SW 1271 (cell line): ENCODE results near the gene NAT16.
A peak's percentile ranks its signal among the peaks of the same experiment; 100 is the strongest.
"Not testable (repeated sequence)": the region's sequence is repeated elsewhere in the genome, so short reads cannot be mapped to it uniquely, and the experiment has no call there.

Source experiments
- DNase-seq, 2 experiments: peaks; one replicate each; lab custom pipeline; 2025; lab: John Stamatoyannopoulos, UW

The NAT16 gene

GRCh38 chr7:101125989-101126650 is 54.0 kb downstream of the NAT16 start:
- DNase-seq: peak in 1 of 2 experiments; percentile 43

GRCh38 chr7:101124376-101125056 is 55.6 kb downstream of the NAT16 start:
- peak; percentile 21 to 89 for DNase-seq

GRCh38 chr7:101123703-101124068 is 56.4 kb downstream of the NAT16 start:
- no peak for DNase-seq

- DNase-seq: no peak
Measured at GRCh38 chr7:101122933-101123702, 57.0 kb downstream of the NAT16 start.

- peak; percentile 87 to 93 for DNase-seq
Measured at GRCh38 chr7:101121991-101122932, 57.8 kb downstream of the NAT16 start.

GRCh38 chr7:101121631-101121990 is 58.5 kb downstream of the NAT16 start:
- DNase-seq: not testable (repeated sequence)
